Right lobe of liver (tissue), 6 donors: Measurements from ENCODE around the gene CLCA1. TPM values are rescaled to one million over a fixed set of nuclear protein-coding genes. Genes with fewer than 3 reads are reported as not detected.

Experiments
- ATAC-seq, 4 donors: fragments of 200-7000 bp; cut with Tn5 transposase; one replicate each; pipeline ENCODE4 v1.9.1; 2020; ENCODE audit warnings: mild to moderate bottlenecking in 4 of 4, moderate library complexity in 4 of 4
- DNase-seq, 3 donors: peaks; one replicate each; pipeline ENCODE4 v3.0.0-alpha.2; 2020
- H3K27ac ChIP-seq, 3 donors: fragments of 200-600 bp; one replicate each; pipeline ENCODE4 v1.8.0; 2022
- H3K27me3 ChIP-seq, 2 donors: fragments of 200-600 bp; one replicate each; pipeline ENCODE4 v1.8.0; 2022
- H3K36me3 ChIP-seq, 4 donors: fragments of 200-600 bp; sonication (generic) in 1 of 4; one replicate each; pipeline versions ENCODE4 v1.5.1 to v1.8.0; 2017 to 2022; ENCODE audit warnings: control low read depth in 1 of 4
- H3K4me1 ChIP-seq, 4 donors: fragments of 200-600 bp; sonication (generic) in 1 of 4; one replicate each; pipeline versions ENCODE4 v1.5.1 to v1.8.0; 2017 to 2022; ENCODE audit warnings: control low read depth in 1 of 4
- H3K4me3 ChIP-seq, 3 donors: fragments of 200-600 bp; one replicate each; pipeline ENCODE4 v1.8.0; 2022
- H3K9me3 ChIP-seq, 4 donors: fragments of 200-600 bp; sonication (generic) in 1 of 4; one replicate each; pipeline versions ENCODE4 v1.5.1 to v1.8.0; 2017 to 2022; ENCODE audit warnings: control low read depth in 1 of 4
- CTCF ChIP-seq, 4 donors: fragments of 200-600 bp in 3 of 4; fragments of 450-650 bp in 1 of 4; IDR thresholded peaks; one replicate each; pipeline versions ENCODE4 v1.5.1 to v1.8.0; 2016 to 2022; ENCODE audit warnings: antibody characterized with exemption in 4 of 4, mild to moderate bottlenecking in 2 of 4
- POLR2A ChIP-seq: fragments of 450-650 bp; IDR thresholded peaks from one replicate; pipeline ENCODE4 v1.6.1; 2017; ENCODE audit warnings: antibody characterized with exemption, mild to moderate bottlenecking
- WGBS: methylation state at CpG from one replicate; pipeline ENCODE4 v1.1.6; 2018; ENCODE audit warnings: low coverage, low lambda C conversion rate; ENCODE audit not compliant: insufficient coverage; ENCODE audit errors: missing lambda C conversion rate; 5-methylcytosine and 5-hydroxymethylcytosine counted together
- intact Hi-C, 2 donors: fragments of 100-400 bp; cut with DNase I; formaldehyde crosslinking; loops; one replicate each; pipeline versions ENCODE4 v1.11.2 to v1.14.1; 2022
- total RNA-seq, 6 experiments: library from RNA; depleted of rRNA in 2 of 6; stranded (reverse); fragments of >200 nt in 2 of 6; fragmentation: NEBNext Ultra II Directional in 3 of 6; extraction: Animal tissue kit (Norgen Biotek cat#: 25700) in 3 of 6; gene quantifications; one replicate each; pipeline versions ENCODE4 v1.1.0 to v1.2.4, GENCODE V29; 2016 to 2023
- donor health status: DM: no; HTN: yes; CAD: no.
- donor health status: DM: no; HTN: no; CAD: no.
- donor health status: DM: no; HTN: no; CAD: no.
- donor health status: DM: no; HTN: yes; CAD: no.
- donor health status: DM: no; HTN: yes; CAD: no.

Gene CLCA1
- total RNA-seq, 6 experiments from 2014 or later: not detected

- H3K36me3 ChIP-seq: no peaks in the 10 kb centered on the region
- intact Hi-C loops: no loop called here
- H3K9me3 ChIP-seq: no peaks in the 10 kb centered on the region
- no peak for DNase-seq
- no peak overlapping the region for H3K27ac ChIP-seq
- no peak overlapping the region for H3K4me3 ChIP-seq
- ATAC-seq: no peak
- no peaks in the 10 kb centered on the region for H3K4me1 ChIP-seq
- H3K27me3 ChIP-seq: no peaks in the 10 kb centered on the region
- TF ChIP-seq CTCF (IDR thresholded peaks at IDR 0.05) (no peak), POLR2A (no peak)
These were observed 45.3 kb upstream of the CLCA1 start for GRCh38 chr1:86423473-86423872.

- DNase-seq: no peak
- no peak for ATAC-seq
- Histone ChIP-seq H3K36me3 (no peaks in the 10 kb centered on the region), H3K4me3 (no peak within 1 kb of the TSS), H3K27me3 (no peaks in the 10 kb centered on the region), H3K4me1 (no peaks in the 10 kb centered on the region), H3K9me3 (no peaks in the 10 kb centered on the region), H3K27ac (no peak within 1 kb of the TSS)
- TF ChIP-seq CTCF (IDR thresholded peaks at IDR 0.05) (no peak), POLR2A (no peak)
- intact Hi-C loops: no loop called here
These were observed 44.9 kb upstream of the CLCA1 start, which contains the start of gene CLCA2 for GRCh38 chr1:86423873-86424272. Gene CLCA2 (plus strand): TSS chr1:86424171. CDS start chr1:86424248, 77 bp downstream.

- no peaks in the 10 kb centered on the region for H3K4me1 ChIP-seq
- H3K4me3 ChIP-seq: no peak overlapping the region
- WGBS: 42% methylated on average over 7 of the region's 7 CpGs
- H3K36me3 ChIP-seq: no peaks in the 10 kb centered on the region
- H3K9me3 ChIP-seq: no peaks in the 10 kb centered on the region
- H3K27ac ChIP-seq: peak overlapping the region in 2 of 3 donors; percentile 3 to 26
- TF ChIP-seq CTCF (IDR thresholded peaks at IDR 0.05) (no peak), POLR2A (no peak)
- H3K27me3 ChIP-seq: no peaks in the 10 kb centered on the region
- ATAC-seq: peak in 3 of 4 donors; percentile 14 to 27 (median 20)
- no peak for DNase-seq
- intact Hi-C loops: no loop called here
These were observed 39.5 kb upstream of the CLCA1 start for GRCh38 chr1:86429122-86429725.

- Histone ChIP-seq H3K4me1 (no peaks in the 10 kb centered on the region), H3K27me3 (no peaks in the 10 kb centered on the region), H3K27ac (peak overlapping the region in 1 of 3 donors; percentile 17), H3K9me3 (no peaks in the 10 kb centered on the region), H3K36me3 (no peaks in the 10 kb centered on the region), H3K4me3 (no peak overlapping the region)
- intact Hi-C loops: no loop called here
- 3% methylated on average over 3 of the region's 3 CpGs for WGBS
- no peak for DNase-seq
- peak; percentile 79 to 98 (median 88) for ATAC-seq
- no peak for TF ChIP-seq CTCF (IDR thresholded peaks at IDR 0.05)
- no peak for TF ChIP-seq POLR2A
These were observed 38.9 kb upstream of the CLCA1 start for GRCh38 chr1:86429835-86430234.

- Histone ChIP-seq H3K36me3 (no peaks in the 10 kb centered on the region), H3K4me1 (no peaks in the 10 kb centered on the region), H3K4me3 (no peak overlapping the region), H3K27me3 (no peaks in the 10 kb centered on the region), H3K9me3 (no peaks in the 10 kb centered on the region), H3K27ac (peak overlapping the region in 1 of 3 donors; percentile 17)
- ATAC-seq (peak in 1 of 4 donors; percentile 14), DNase-seq (no peak)
- TF ChIP-seq CTCF (IDR thresholded peaks at IDR 0.05) (no peak), POLR2A (no peak)
- intact Hi-C loops: no loop called here
These were observed 38.4 kb upstream of the CLCA1 start for GRCh38 chr1:86430376-86430775.
